Activated T-cell treated with anti-CD3 and anti-CD28 coated beads for 48 hours (primary cell): Measurements from ENCODE around the gene ASB6.

ENCODE experiments used
- DNase-seq: peaks from one replicate; pipeline ENCODE4 v3.0.0-alpha.2; 2020; ENCODE audit warnings: low read depth

ASB6 gene, protein sequence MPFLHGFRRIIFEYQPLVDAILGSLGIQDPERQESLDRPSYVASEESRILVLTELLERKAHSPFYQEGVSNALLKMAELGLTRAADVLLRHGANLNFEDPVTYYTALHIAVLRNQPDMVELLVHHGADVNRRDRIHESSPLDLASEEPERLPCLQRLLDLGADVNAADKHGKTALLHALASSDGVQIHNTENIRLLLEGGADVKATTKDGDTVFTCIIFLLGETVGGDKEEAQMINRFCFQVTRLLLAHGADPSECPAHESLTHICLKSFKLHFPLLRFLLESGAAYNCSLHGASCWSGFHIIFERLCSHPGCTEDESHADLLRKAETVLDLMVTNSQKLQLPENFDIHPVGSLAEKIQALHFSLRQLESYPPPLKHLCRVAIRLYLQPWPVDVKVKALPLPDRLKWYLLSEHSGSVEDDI

DNA sequence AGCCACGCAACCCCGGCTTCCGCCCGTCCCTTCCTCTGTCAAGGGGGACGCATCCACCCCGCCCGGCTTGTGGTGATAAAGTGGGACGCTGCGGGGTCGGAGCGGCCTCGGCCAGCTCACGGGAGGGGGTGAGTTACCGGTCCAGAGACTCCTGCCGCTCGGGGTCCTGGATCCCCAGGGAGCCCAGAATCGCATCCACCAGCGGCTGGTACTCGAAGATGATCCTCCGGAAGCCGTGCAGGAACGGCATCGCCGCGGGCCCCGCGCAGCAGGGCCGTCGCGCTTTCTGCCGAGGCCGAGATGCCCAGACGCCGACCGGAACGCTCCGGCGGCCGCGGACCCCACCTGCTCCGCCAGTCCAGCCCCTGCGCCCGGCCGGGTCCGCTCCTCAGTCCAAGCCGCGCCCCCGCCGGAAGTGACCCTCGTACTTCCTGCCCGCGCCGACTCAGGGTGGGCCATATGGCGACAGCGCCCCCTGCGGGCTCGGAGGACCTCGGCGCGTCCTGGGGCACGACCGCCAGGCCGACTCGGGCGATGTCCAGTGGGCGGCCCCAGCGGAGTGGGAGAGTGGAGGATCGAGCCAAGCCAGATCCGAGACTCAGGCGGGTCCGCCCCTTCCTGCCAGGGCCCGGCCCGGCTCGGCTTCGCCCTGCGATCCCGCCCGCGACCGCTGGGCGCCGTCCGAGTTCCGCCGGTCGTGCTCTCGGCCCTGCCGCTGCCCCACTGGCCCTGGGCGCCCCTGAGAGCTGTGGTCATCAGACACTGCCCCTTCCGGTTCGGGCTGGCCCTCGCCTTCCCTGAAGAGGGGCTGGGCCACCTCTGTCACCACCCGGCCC lies at the start of gene ASB6:
TSS of gene ASB6 (minus strand) at position 402 of the 836 bp plus-strand sequence. CDS start at position 250, 152 bp downstream.
- peak; percentile 98 for DNase-seq

DNA sequence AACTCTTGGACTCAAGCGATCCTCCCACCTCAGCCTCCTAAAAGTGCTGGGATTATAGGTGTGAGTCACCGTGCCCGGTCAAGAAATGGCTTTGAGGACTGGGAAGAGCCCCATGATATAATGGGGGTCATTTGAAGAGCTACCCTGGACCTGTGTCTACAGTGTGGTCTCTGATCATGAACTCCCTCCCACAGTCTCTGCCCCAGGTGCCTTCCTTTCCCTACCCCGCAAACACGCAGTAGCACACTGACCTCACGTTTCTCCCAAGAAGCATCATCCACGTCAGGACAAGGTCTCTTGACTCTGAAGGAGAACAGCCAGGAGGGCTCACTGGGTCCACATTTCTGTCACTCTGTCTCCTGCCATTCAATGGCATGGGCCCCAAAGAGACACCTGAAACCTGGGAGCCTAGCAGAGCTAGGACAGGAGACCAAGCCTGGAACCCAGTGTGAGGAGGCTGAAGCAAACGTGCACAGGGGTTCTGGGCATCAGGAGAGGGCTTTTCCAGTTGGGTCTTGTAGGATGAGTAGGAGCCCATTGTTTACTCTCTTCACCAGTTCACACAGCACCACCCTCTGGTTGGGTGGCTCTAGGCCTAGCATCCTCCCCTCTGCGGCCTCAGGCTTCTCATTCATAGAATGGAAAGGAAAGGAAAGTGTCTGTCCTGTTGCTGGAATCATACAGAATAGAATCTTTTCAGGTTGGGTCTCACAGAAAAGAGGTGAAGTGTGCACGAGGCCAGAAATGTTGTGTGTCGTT lies 46.5 kb upstream of the ASB6 start:
- DNase-seq, result no peak

DNA sequence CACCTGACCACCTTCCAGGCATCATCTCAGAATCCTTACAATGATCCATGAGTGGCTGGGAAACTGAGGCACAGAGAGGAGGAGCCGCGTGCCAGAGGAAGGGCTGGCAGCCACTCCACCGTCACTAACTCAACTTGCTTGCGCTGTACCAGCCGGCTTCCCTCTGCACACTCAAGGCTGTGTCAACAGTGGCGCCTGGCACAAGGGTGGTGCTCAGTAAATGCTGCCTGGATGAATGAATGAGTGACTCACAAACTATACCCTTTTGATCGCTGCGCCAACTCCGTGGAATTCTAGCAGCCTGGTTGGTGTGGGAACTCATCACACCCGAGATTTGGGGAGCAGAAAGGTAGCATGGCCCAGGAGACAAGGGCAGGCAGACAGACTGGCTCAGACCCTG lies 45.4 kb upstream of the ASB6 start:
- no peak for DNase-seq

DNA sequence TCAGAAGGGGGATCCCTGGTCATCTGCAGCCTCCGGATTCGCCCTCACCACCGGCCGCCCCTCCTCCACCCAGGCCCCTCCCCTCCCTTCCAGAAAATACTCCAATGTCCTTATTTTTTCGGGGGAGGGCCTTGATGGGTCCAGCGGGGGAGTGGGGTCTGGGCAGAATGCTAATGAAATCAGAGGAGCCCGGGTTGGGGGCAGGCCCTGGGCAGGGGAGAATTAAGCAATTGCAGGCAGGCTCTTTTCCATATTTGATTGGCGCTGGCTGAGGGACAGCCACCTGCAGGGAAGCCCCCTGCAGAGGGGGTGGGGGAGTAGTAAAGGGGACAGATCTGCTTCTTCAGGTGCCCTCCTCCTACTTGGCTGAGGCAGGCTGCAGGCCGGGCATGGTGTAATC lies 44.8 kb upstream of the ASB6 start:
- DNase-seq, result no peak

DNA sequence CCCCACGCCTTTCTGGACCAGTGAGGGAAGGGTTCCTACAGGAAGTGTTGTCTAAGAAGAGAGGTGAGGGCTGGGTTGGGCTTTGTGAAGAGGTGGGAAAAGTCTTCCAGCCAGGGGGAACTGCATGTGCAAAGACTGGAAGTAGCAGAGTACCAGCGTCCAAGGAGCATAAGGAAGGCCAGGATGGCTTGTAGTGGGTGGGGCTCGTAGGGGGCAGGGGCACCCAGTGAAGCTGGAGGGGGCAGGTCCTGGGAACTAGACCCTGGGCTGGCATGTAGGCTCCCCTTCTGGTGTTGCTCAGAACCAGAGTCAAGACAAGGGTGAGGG lies 43.9 kb upstream of the ASB6 start:
- DNase-seq, result no peak

DNA sequence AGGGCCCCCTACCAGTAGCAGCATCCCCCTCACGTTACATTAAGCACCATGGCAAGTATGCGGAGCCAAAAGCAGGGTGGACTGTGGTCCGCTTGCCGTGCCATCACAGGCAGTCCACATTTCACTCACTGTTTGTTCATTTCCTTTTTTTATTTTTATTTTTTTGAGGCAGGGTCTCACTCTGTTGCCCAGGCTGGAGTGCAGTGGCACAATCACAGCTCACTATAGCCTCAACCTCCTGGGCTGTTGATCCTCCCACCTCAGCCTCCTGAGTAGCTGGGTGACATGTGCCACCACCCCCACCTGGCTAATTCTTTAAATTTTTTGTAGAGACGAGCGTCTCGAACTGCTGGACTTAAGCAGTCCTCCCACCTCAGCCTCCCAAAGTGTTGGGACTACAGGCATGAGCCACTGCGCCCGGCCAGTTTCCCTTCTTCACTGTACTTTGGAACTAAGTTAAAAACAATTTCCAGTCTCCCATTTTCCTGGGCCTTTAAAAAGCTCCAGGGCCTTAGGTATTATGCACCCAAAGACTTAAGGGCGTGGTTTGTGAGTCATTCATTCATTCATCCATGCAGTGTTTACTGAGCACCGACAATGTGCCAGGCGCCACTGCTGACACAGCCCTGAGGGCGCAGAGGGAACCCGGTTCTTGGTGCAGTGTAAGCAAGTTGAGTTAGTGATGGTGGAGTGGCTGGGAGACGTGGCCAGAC lies 43.4 kb upstream of the ASB6 start:
- no peak for DNase-seq

DNA sequence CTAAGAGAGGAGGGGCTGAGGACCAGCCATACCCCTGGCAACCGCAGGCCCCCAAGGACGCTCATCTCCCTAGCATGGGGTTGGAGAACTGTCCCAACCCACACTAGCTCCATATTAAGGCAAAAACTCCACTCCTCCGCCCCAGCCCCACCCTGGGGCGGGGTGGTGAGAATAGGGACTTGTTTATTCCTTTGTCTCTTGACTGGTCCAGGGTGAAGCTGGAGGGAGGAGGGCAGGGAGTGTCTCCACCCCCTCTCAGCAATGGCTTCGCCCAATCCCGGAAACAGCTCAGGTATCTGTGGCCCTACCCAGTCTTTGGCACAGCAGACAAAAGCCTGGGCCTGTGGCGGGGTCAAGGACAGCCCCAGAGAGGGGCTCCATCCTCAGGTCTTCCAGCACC lies 40.4 kb upstream of the ASB6 start:
- no peak for DNase-seq

DNA sequence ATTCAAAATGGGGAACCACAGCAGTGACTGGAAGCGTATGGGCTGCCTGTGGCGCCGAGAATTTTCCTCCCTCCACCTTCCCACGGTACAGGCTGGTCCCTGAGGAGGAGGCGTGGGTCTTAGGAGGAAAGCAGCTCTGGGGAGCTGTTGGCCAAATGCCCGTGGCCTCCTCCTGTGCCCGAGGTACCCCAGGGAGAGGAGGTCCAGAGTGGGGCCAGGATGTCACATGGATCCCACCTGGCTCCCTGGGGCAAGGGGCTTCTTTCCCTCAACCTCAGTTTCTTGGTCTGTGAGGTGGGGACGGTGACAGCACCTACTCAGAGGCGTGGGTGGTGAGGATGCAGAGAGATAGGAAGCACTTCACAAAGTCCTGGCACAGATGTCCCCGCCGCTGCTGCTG lies 40.0 kb upstream of the ASB6 start:
- DNase-seq, result no peak

DNA sequence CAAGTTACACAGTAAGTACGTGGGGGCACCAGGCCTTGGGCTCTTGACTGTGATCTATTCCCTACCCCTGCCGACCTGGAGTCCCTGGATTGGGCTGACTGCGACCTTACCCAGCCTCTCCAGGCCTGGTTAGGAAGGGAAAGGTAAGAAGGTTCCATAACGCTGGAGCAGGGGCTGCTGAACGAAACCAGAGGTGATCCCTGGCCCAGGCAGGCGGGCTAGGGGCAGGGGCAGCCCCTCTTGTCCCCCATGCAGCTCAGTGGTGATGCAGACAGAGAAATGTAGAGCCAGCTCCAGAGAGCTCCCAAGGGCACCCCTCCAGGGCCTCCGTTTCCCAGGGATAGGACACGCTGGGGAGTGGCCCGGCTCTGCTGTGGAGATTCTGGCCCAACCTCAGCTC lies 37.6 kb upstream of the ASB6 start:
- DNase-seq, result no peak

DNA sequence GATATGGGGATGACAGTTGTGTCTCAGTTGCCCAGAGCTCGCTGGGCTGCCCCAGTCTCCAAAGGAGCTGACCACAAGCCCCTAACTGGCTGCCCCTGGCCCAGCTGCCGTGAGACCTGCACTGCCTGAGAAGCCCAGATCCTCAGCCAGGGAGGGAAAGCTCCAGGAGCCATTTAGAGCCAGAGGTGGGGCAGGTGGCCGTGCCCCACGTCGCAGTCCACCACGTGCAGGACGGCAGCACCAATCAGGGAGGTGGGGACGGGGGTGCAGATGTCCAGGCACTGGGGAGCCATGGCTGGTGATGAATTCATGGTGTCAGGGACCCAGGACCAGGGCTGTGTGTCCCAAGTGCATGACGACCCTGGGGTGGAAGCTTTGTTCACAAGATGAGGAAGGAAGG lies 36.9 kb upstream of the ASB6 start:
- DNase-seq, result no peak

DNA sequence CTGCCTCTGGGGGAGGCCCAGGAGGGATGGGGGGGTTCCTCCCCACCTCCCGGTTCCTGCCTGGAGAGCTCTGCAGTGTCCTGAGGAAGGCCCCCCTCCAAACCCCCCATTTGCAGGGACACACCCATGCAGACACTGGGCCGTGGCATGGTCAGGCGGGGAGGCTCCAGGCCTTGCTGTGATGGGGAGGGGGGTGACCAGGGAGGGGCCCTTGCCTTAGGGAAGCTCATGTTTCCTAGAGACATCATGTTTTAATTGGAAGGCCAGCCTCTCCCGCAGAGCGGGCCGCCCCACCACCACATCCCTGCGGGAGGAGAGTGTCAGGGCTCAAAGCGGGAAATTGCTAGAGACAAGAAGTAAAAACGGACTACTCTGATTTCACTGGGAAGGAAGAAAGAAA lies 35.5 kb upstream of the ASB6 start:
- no peak for DNase-seq

DNA sequence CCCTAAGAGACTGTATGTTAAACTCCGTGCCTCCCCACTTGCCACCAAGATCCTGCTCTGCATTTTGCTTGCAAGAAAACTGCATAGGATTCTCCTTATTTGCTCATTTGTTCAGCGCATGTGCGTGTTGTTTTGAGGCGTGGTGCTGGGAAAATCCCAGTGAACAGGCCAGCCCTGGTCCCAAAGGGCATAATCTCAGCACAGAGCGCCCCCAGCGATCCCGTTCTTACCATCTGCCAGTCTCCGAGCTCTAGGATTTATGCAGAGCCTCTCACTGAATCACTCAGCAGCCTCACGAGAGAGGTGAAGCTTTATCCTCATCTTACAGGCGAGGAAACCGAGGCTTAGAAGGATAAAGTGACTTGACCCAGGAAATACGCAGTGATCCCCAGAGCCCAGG lies 35.0 kb upstream of the ASB6 start:
- no peak for DNase-seq

DNA sequence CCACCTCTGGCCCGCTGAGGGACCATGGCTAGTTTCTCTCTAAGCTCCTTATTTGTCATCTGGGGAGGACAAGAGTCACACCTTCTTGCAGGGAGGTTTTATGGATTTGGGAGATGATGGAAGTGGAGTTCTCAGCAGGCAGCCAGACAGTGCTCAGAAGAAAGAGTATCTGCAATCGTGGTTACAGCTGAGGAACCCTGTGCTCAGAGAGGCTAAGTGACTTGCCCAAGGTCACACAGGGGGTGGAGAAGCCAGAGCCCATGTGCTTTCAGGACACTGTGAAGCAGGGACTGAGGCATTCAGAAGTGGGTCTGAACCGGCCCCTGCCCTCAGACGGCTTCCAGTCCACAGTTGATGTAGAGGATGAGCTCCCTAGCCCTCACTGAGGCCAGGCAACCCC lies 34.3 kb upstream of the ASB6 start:
- no peak for DNase-seq

DNA sequence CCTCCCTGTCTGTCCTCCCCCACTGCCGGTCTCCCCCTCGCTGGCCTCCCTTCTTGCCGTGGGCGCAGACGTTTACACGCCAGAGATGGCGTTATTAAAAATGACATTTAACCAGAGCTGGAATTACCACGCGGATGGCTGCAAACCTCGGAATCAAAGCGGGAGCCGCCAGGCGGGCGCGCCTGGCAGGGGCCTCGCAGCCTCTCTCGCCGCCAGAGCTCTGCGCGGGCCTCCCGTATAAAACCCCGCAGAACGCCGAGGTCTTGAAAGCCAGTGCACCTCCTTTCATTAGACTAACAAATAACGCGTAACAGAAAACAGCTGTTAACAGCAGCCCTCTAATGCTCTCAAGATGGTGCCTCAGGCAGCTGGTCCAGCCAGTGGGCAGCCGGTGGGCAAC lies 33.7 kb upstream of the ASB6 start:
- no peak for DNase-seq

DNA sequence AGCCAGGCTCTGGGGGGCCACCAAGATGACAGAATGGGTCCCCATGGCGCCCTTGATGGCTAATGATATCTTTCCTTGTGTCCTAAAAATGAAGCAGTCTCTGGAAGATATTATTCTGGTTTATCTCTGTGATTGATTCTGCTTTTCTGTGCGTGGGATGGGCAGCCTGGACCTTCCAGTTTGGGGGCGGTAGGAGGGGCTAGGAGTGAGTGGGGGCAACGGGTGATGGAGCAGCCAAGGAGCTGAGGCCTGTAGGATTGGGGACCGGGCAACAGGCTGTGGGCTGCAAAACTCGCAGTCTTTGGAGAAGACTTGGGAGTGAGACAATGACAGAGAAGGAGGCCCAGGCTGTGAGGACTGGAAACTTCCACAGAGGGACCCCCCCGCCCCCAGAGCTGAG lies 32.3 kb upstream of the ASB6 start:
- no peak for DNase-seq

DNA sequence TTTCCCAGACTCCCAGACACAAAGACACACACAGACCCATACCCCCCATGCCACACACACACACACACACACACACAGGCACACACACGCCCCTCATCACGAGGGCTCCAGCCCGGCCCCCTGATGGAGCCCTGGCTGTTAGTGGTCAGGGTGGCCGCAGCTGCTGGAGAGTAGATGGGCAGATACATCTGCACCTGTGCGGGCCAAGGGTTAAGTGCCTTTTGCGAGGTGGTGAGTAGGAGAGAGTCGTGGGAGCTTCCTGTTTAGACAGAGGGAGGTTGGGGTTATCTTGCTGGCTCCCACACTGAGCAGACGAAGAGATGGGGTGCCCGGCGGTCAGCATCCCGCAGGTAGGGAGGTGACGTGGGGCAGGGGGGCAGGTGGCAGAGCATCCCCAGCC lies 31.7 kb upstream of the ASB6 start:
- no peak for DNase-seq

DNA sequence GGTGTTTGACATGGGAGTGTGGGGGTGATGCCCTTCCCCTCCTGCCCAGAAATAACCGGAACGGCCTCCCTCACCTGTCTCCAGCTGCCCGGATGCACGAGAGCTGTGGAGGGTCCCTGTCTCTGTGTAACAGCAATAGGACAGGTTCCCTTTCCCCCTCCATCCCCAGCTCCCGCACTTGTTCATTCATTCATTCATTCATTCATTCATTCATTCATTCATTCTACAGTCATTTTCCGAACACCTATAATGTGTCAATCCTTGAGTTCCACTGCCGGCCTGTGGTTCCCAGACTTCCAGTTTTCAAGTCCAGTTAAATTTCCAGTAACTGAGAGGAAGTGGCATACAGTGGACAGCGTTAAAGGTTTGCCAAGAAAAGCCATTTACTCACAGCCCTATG lies 30.8 kb upstream of the ASB6 start:
- no peak for DNase-seq

DNA sequence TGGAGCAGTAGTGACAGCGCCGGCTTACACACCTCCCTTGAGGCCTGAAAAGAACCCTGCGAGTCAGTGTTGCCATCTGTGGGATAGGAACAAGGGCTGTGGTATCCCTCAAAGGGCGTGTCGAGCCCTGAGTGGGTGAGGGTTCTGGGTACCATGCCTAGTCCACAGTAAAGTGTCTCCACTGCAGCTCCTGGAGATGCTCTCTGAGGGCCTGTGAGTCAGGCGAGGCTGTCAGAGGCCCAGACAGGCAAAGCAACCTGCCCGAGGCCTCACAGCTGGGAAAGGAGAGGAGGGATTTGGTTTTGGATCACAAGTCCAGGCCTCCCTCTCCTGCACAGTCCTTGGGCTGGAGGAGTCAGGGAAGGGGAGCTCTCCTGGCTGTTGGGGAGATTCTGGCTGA lies 29.6 kb upstream of the ASB6 start:
- peak; percentile 21 for DNase-seq

DNA sequence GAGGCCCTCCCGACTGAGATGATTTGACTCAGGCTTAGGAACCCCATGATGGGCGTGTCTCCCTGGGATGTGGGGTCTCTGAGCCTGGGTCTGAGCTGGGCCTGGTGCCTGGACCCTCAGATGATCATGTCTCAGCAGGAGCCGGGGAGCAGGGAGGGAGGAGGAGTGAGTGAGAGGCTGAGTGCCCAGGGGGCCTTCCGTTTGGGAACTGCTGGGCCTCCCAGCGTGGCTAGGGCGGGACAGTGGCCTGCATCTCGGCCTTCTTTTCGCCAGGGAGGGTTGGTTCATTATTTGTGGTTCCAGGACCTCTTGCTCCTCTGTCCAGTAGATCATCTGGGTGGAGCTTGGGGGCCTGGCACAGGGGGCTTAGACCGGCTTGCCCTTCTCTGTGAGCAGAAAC lies 29.1 kb upstream of the ASB6 start:
- no peak for DNase-seq

DNA sequence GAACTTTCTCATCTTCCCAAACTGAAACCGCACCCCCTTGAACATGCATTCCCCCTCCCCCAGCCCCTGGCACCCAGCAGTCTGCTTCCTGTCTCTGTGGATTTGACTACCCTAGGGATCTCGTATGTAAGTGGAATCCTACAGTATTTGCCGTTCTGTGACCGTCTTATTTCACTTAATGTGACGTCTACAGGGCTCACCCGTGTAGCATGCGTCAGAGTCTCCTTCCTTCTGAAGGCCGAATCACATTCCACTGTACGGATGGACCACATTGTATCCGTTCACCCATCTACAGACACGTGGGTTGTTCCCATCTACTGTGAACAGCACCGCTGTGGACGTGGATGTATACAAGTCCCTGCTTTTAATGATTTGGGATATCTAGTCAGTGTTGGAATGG lies 28.0 kb upstream of the ASB6 start:
- no peak for DNase-seq

DNA sequence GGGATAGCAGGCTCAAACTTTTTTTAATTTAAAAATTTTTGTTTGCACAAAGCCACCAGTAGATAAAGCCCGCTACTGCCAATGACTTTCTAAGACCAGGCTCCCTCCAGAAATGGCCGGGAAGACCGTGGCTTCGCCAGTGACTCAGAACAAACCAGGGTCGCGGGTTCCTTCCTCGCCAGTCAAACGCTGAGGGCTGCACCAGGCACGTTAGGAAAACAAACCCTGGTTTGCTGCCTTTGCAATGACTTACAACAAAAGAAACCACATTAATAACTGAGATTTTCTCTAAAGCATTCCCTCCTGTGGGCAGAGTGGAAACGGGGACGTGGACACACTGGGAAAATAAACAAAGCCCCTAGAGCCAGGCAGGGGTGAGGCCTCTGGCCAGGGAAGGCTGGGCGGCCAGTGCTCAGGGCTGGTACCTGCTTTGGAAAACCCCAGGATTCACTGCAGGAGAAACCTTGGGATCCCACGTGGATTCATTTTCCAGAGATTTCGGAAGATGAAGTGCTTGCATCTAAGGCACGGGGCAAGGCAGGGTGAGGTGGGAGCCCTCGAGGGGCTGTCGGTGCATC lies 27.3 kb upstream of the ASB6 start:
- DNase-seq, result no peak

DNA sequence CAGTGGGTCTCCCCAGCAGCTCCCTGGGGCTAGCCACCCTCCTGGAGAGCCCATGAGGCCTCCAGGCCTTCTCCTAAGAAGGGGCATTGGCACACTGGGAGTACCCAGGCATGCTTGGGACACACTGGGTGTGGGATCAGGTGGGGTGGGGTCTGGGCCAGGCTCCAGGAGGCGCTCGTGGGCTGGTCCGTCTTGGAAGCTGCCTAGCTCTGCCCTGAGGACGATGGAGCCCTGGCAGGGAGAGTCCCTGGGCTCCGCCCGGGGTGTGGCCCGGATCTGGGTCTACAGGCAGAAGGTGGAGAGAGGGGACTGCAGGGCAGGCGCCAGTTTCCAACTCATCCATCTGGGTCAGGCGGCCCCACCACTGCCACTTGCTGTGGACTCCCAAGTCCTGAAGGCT lies 25.9 kb upstream of the ASB6 start:
- DNase-seq, result no peak
